PC-9 (cell line): Measurements from ENCODE around the gene FUT3. TPM values are rescaled to one million over a fixed set of nuclear protein-coding genes. Genes with fewer than 3 reads are reported as not detected.

Source experiments
- BruUV-seq: library from RNA; stranded (reverse); fragments of 400-500 nt; replicated peaks from 2 replicates; lab custom pipeline; 2021; lab: Mats Ljungman, UMichigan
- CTCF ChIA-PET: fragments of 300-600 bp; sonication (Branson Sonifier 250); formaldehyde crosslinking; loops from one replicate; lab custom pipeline; 2022; ENCODE audit warnings: antibody characterized with exemption; lab: Charles Lee
- POLR2A ChIA-PET: fragments of 300-600 bp; sonication (Branson Sonifier 250); formaldehyde crosslinking; loops from one replicate; lab custom pipeline; 2022; ENCODE audit warnings: antibody characterized with exemption; ENCODE audit not compliant: unreplicated experiment; lab: Charles Lee
- DNase-seq, 2 experiments: peaks; one replicate each; pipeline versions ENCODE4 v3.0.0 to v3.0.0-alpha.2; 2015 to 2022; ENCODE audit warnings: mixed read lengths in 1 of 2
- H2AFZ ChIP-seq: fragments of 200-600 bp; sonication (generic); 2 replicates; pipeline ENCODE4 v1.8.1; 2017; ENCODE audit warnings: antibody characterized with exemption
- H3F3A ChIP-seq: fragments of 200-600 bp; sonication (generic); 2 replicates; pipeline ENCODE4 v1.8.1; 2017; ENCODE audit warnings: antibody characterized with exemption, mild to moderate bottlenecking, low read depth; ENCODE audit not compliant: insufficient read depth
- H3K27ac ChIP-seq: fragments of 200-600 bp; sonication (generic); 2 replicates; pipeline ENCODE4 v1.6.1; 2016; ENCODE audit warnings: mixed run types
- H3K27me3 ChIP-seq: fragments of 200-600 bp; sonication (generic); 2 replicates; pipeline ENCODE4 v1.6.1; 2016; ENCODE audit warnings: low read depth, mixed run types; ENCODE audit not compliant: insufficient read depth
- H3K36me3 ChIP-seq: fragments of 200-600 bp; sonication (generic); 2 replicates; pipeline ENCODE4 v1.6.1; 2016; ENCODE audit warnings: low read depth, mixed run types
- H3K4me1 ChIP-seq: fragments of 200-600 bp; sonication (generic); replicated peaks from 2 replicates; pipeline ENCODE4 v1.6.1; 2016; ENCODE audit warnings: mixed run types; ENCODE audit not compliant: insufficient read depth
- H3K4me2 ChIP-seq: fragments of 200-600 bp; sonication (generic); 2 replicates; pipeline ENCODE4 v1.6.1; 2017; ENCODE audit warnings: mixed run types
- H3K4me3 ChIP-seq: fragments of 200-600 bp; sonication (generic); 2 replicates; pipeline ENCODE4 v1.6.1; 2016; ENCODE audit warnings: mixed run types
- H3K79me2 ChIP-seq: fragments of 200-600 bp; sonication (generic); 2 replicates; pipeline ENCODE4 v1.6.1; 2017; ENCODE audit warnings: low read depth, mixed run types
- H3K9me2 ChIP-seq: fragments of 200-600 bp; sonication (generic); 2 replicates; pipeline ENCODE4 v1.8.1; 2017; ENCODE audit warnings: mild to moderate bottlenecking; ENCODE audit not compliant: insufficient read depth
- H3K9me3 ChIP-seq: fragments of 200-600 bp; sonication (generic); 2 replicates; pipeline ENCODE4 v1.8.1; 2016; ENCODE audit warnings: low read depth; ENCODE audit not compliant: insufficient read depth
- H4K20me1 ChIP-seq: fragments of 200-600 bp; sonication (generic); 2 replicates; pipeline ENCODE4 v1.8.1; 2017; ENCODE audit not compliant: insufficient read depth
- EZH2 ChIP-seq: fragments of 200-600 bp; sonication (generic); IDR thresholded peaks from 2 replicates; pipeline ENCODE4 v1.8.0; 2017; ENCODE audit warnings: antibody characterized with exemption, low read depth
- intact Hi-C: fragments of 100-400 bp; cut with micrococcal nuclease; formaldehyde crosslinking; loops from one replicate; pipeline ENCODE4 v1.10.0; 2022; ENCODE audit not compliant: unreplicated experiment
- total RNA-seq: library from RNA; stranded (reverse); gene quantifications from 2 replicates; pipeline ENCODE4 v1.2.3, GENCODE V29; 2021
- TF ChIP-seq, protein P1 (sequence below): fragments of 200-600 bp; sonication (generic); conservative IDR thresholded peaks from 2 replicates; pipeline ENCODE4 v1.6.1; 2017; ENCODE audit warnings: mixed run types, antibody characterized with exemption, mild to moderate bottlenecking, moderate library complexity

Gene FUT3
- total RNA-seq, 1 experiment from 2014 or later = 28.5 TPM

DNA sequence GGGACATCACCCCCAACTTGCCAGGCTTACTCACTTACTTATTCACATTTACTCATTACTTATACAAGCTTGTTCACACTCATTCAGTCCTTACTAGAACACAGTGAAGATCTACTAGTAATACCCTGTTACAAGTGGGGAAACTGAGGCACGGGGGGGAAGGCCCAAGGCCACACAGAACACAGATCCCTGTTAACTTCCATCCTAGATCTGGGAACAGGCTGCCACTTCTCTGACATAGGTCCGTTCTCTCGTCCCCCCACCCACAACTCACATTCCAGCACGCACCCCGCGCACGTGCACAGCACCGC, 47.9 kb downstream of the FUT3 start:
- Histone ChIP-seq H3K27ac (no peak overlapping the region), H4K20me1 (no peaks in the 10 kb centered on the region), H3K79me2 (no peaks in the 10 kb centered on the region), H2AFZ (0 out of 2 replicates have a peak overlapping the region, but pooled peaks have one; percentile 56), H3K9me3 (no peaks in the 10 kb centered on the region), H3K36me3 (no peaks in the 10 kb centered on the region), H3K9me2 (no peaks in the 10 kb centered on the region), H3F3A (no peaks in the 10 kb centered on the region; the same call in 1 of the 2 replicates), H3K4me1 (no peaks in the 10 kb centered on the region), H3K27me3 (0 out of 2 replicates have a peak, but pooled peaks cover 8% of the 10 kb centered on the region), H3K4me2 (peak overlapping the region; percentile 78), H3K4me3 (peak overlapping the region; percentile 37; the same call in 1 of the 2 replicates)
- ChIA-PET POLR2A (interaction anchor here (0.5 to 0.6 kb wide), 2 partner anchors 13 to 897 kb away, joined by 3 read pairs; no protein-coding TSS in a partner anchor), CTCF (interaction anchor here (0.5 to 1.5 kb wide), 11 partner anchors 9 to 555 kb away, joined by 3 to 14 read pairs (median 5); partner anchors contain the start of genes DUS3L and NDUFA11)
- intact Hi-C loops = loop anchor here (10.0 kb wide), 2 partner anchors 181 to 221 kb away; no protein-coding TSS in a partner anchor
- TF ChIP-seq EZH2 = no peak
- TF ChIP-seq, protein P1, sequence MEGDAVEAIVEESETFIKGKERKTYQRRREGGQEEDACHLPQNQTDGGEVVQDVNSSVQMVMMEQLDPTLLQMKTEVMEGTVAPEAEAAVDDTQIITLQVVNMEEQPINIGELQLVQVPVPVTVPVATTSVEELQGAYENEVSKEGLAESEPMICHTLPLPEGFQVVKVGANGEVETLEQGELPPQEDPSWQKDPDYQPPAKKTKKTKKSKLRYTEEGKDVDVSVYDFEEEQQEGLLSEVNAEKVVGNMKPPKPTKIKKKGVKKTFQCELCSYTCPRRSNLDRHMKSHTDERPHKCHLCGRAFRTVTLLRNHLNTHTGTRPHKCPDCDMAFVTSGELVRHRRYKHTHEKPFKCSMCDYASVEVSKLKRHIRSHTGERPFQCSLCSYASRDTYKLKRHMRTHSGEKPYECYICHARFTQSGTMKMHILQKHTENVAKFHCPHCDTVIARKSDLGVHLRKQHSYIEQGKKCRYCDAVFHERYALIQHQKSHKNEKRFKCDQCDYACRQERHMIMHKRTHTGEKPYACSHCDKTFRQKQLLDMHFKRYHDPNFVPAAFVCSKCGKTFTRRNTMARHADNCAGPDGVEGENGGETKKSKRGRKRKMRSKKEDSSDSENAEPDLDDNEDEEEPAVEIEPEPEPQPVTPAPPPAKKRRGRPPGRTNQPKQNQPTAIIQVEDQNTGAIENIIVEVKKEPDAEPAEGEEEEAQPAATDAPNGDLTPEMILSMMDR = no peak
- no TSS peak for BruUV-seq
- DNase-seq = no peak

DNA sequence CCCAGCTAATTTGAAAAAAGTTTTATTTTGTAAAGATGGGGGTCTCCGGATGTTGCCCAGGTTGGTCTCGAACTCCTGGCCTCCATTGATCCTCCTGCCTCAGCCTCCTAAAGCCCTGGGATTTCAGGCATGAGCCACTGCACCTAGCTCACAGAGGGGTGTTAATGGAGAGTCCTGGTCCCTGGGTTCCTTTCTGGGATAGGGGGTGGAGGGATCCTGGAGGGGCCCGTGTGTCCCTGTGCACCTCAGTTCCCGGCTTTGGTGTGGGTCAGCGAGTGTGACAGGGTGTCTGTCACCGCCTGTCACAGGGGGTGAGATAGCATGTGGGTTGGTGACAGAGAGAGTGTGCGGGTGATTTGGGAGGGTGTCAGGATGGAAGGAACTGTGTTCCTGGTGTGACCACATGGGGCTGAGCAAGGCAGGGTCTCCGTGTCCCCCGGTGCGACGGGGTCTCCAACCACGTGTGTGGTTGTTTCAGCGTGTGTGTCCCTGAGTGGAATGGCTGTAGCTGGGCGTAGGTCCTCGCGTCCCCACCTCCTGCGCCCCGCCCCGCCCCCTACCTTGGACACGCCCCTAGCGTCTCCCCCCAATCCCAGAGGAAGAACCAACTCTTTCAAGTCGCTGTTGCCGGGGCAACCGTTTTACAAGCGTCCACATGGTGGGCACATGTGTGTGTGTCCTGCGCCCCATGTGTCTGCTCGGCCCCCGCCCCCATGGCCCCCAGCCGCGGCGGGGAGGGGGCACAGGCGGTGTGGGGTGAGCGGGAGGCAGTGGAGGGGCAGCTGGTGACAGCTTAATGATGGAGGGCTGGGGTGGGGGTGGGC, 49.2 kb downstream of the FUT3 start:
- no peak overlapping the region for H2AFZ ChIP-seq
- intact Hi-C loops = loop anchor here (10.0 kb wide), 2 partner anchors 183 to 223 kb away; no protein-coding TSS in a partner anchor
- H3K4me2 ChIP-seq = no peak overlapping the region

More for the DNA sequence above, 49.2 kb downstream of the FUT3 start:
- H3K27me3 ChIP-seq = 0 out of 2 replicates have a peak, but pooled peaks cover 8% of the 10 kb centered on the region
- ChIA-PET POLR2A (no interaction called here), CTCF (interaction anchor here (0.6 kb wide), 2 partner anchors 89 to 95 kb away, joined by 4 to 8 read pairs; no protein-coding TSS in a partner anchor)
- no peaks in the 10 kb centered on the region; the same call in 1 of the 2 replicates for H3F3A ChIP-seq
- TF ChIP-seq, protein P1 = no peak
- no peak for TF ChIP-seq EZH2
- no TSS peak for BruUV-seq
- no peak for DNase-seq
- H3K36me3 ChIP-seq = no peaks in the 10 kb centered on the region
- no peaks in the 10 kb centered on the region for H3K9me2 ChIP-seq
- no peaks in the 10 kb centered on the region for H3K79me2 ChIP-seq
- no peak overlapping the region for H3K4me3 ChIP-seq
- H3K9me3 ChIP-seq = no peaks in the 10 kb centered on the region
- H3K4me1 ChIP-seq = no peaks in the 10 kb centered on the region
- no peak overlapping the region for H3K27ac ChIP-seq
- no peaks in the 10 kb centered on the region for H4K20me1 ChIP-seq
